CD14-positive monocyte (primary cell): ENCODE measurements around the gene ACRBP. TPM values are rescaled to one million over a fixed set of nuclear protein-coding genes. Genes with fewer than 3 reads are reported as not detected.

ENCODE experiments used
- DNase-seq, 3 donors: peaks; one replicate each; pipeline ENCODE4 v3.0.0-alpha.2; 2011 to 2022
- H2AFZ ChIP-seq: 2 replicates; pipeline ENCODE4 v1.6.0; 2012; ENCODE audit warnings: mild to moderate bottlenecking, low read depth, low read length, inconsistent platforms; ENCODE audit not compliant: insufficient read depth, poor library complexity, severe bottlenecking
- H3K27ac ChIP-seq, 2 donors: 1 replicate in 1 of 2; 2 replicates in 1 of 2; pipeline ENCODE4 v1.5.1; 2012 to 2013; ENCODE audit warnings: low read length in 2 of 2, control low read depth in 1 of 2, inconsistent platforms in 1 of 2, low read depth in 1 of 2, mild to moderate bottlenecking in 1 of 2
- H3K27me3 ChIP-seq, 2 donors: one replicate each; pipeline versions ENCODE4 v1.6.0 to v1.6.1; 2011 to 2013; ENCODE audit warnings: low read length in 2 of 2; ENCODE audit not compliant: control insufficient read depth in 2 of 2, insufficient read depth in 2 of 2
- H3K36me3 ChIP-seq, 2 donors: replicated peaks in 1 of 2; 1 replicate in 1 of 2; 2 replicates in 1 of 2; pipeline versions ENCODE4 v1.5.1 to v1.6.1; 2012 to 2013; ENCODE audit warnings: low read length in 2 of 2, control low read depth in 1 of 2, inconsistent platforms in 1 of 2, mild to moderate bottlenecking in 1 of 2; ENCODE audit not compliant: insufficient read depth in 2 of 2, control insufficient read depth in 1 of 2
- H3K4me1 ChIP-seq, 2 donors: 1 replicate in 1 of 2; 2 replicates in 1 of 2; pipeline versions ENCODE4 v1.5.1 to v1.6.1; 2012 to 2013; ENCODE audit warnings: low read length in 2 of 2, control low read depth in 1 of 2, inconsistent platforms in 1 of 2, mild to moderate bottlenecking in 1 of 2, moderate library complexity in 1 of 2; ENCODE audit not compliant: insufficient read depth in 2 of 2, control insufficient read depth in 1 of 2
- H3K4me2 ChIP-seq: replicated peaks from 2 replicates; pipeline ENCODE3; 2012; ENCODE audit warnings: low read length, moderate library complexity, mild to moderate bottlenecking; ENCODE audit not compliant: poor library complexity, severe bottlenecking; ENCODE audit errors: extremely low read depth
- H3K4me3 ChIP-seq, 3 experiments: fragments of 200-600 bp in 1 of 3; sonication (generic) in 1 of 3; replicated peaks in 1 of 3; 1 replicate in 2 of 3; 2 replicates in 1 of 3; pipeline ENCODE4 v1.5.1; 2011 to 2013; ENCODE audit warnings: low read length in 3 of 3, mild to moderate bottlenecking in 3 of 3, control low read depth in 2 of 3, low read depth in 2 of 3, inconsistent platforms in 1 of 3, moderate library complexity in 1 of 3
- H3K79me2 ChIP-seq: 2 replicates; pipeline ENCODE4 v1.6.0; 2012; ENCODE audit warnings: mild to moderate bottlenecking, control low read depth, inconsistent platforms, low read length, moderate library complexity; ENCODE audit not compliant: insufficient read depth
- H3K9ac ChIP-seq: 2 replicates; pipeline ENCODE4 v1.6.0; 2017; ENCODE audit warnings: low read length, mild to moderate bottlenecking; ENCODE audit not compliant: insufficient read depth, poor library complexity, severe bottlenecking
- H3K9me3 ChIP-seq, 2 donors: replicated peaks in 1 of 2; 1 replicate in 1 of 2; 2 replicates in 1 of 2; pipeline versions ENCODE4 v1.5.1 to v1.6.1; 2012 to 2013; ENCODE audit warnings: low read length in 2 of 2, control low read depth in 1 of 2; ENCODE audit not compliant: control insufficient read depth in 1 of 2, insufficient read depth in 1 of 2
- H4K20me1 ChIP-seq: 2 replicates; pipeline ENCODE4 v1.6.0; 2012; ENCODE audit warnings: mild to moderate bottlenecking, low read length, control low read depth, moderate library complexity; ENCODE audit not compliant: insufficient read depth
- H3K27ac Mint-ChIP-seq, 7 donors: one replicate each; pipeline ENCODE4 v1.8.0; 2020; ENCODE audit warnings: mild to moderate bottlenecking in 7 of 7, mixed read lengths in 7 of 7, moderate library complexity in 6 of 7, inconsistent platforms in 2 of 7
- H3K27me3 Mint-ChIP-seq, 3 donors: one replicate each; pipeline ENCODE4 v1.8.0; 2021 to 2022; ENCODE audit warnings: low read depth in 3 of 3, mild to moderate bottlenecking in 3 of 3, mixed read lengths in 3 of 3, moderate library complexity in 3 of 3, inconsistent platforms in 1 of 3
- H3K36me3 Mint-ChIP-seq, 2 donors: one replicate each; pipeline ENCODE4 v1.8.0; 2020; ENCODE audit warnings: mixed read lengths in 2 of 2, inconsistent platforms in 1 of 2, mild to moderate bottlenecking in 1 of 2
- H3K4me1 Mint-ChIP-seq: one replicate; pipeline ENCODE4 v1.8.0; 2020; ENCODE audit warnings: mild to moderate bottlenecking, mixed read lengths
- H3K4me3 Mint-ChIP-seq, 2 donors: one replicate each; pipeline ENCODE4 v1.8.0; 2020; ENCODE audit warnings: mild to moderate bottlenecking in 2 of 2, mixed read lengths in 2 of 2, moderate library complexity in 1 of 2
- H3K9me3 Mint-ChIP-seq, 7 donors: one replicate each; pipeline ENCODE4 v1.8.0; 2020 to 2022; ENCODE audit warnings: mixed read lengths in 7 of 7, mild to moderate bottlenecking in 6 of 7, moderate library complexity in 6 of 7, inconsistent platforms in 2 of 7
- WGBS: methylation state at CpG from one replicate; pipeline ENCODE4 v1.1.5; 2013; ENCODE audit warnings: missing lambda C conversion rate; ENCODE audit not compliant: insufficient coverage; 5-methylcytosine and 5-hydroxymethylcytosine counted together
- intact Hi-C, 2 donors: fragments of 100-400 bp; cut with micrococcal nuclease; formaldehyde crosslinking; loops; one replicate each; pipeline versions ENCODE4 v1.15.0 to v1.15.1; 2023
- polyA plus RNA-seq, 3 donors: library from polyadenylated mRNA; depleted of rRNA in 1 of 3; unstranded in 2 of 3; stranded (reverse) in 1 of 3; fragments of 300-500 nt in 2 of 3; fragments of >200 nt in 1 of 3; fragmentation: Illumina TruSeq in 2 of 3; gene quantifications; 1 replicate in 2 of 3; 2 replicates in 1 of 3; pipeline ENCODE4 v1.2.3, GENCODE V29; 2012 to 2021
- TF ChIP-seq, protein P1 (sequence below): fragments of 200-600 bp; IDR thresholded peaks from one replicate; pipeline ENCODE4 v1.8.0; 2022; ENCODE audit warnings: antibody characterized with exemption, mild to moderate bottlenecking

The ACRBP gene
- polyA plus RNA-seq, 3 donors = 10.2 to 28.3 (median 10.3) TPM

DNA sequence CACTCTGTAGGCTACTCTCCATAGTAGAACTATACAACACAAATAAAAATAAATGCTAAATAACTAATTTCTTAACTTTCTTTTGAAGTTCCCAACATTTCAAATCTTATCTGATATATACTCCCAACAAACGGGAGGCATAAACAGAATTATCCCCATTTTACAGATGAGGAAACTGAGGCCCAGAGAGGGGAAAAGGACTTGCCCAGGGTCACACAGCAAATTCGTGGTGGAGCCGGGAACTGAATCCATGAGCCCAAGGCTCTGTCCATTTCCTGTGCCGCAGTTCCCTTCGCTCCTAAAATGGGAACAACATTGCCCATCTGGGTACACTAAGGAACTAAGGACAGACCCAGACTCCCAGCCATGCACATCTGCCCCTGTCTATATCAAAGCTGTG lies 29.7 kb upstream of the ACRBP start:
- TF ChIP-seq, protein P1, sequence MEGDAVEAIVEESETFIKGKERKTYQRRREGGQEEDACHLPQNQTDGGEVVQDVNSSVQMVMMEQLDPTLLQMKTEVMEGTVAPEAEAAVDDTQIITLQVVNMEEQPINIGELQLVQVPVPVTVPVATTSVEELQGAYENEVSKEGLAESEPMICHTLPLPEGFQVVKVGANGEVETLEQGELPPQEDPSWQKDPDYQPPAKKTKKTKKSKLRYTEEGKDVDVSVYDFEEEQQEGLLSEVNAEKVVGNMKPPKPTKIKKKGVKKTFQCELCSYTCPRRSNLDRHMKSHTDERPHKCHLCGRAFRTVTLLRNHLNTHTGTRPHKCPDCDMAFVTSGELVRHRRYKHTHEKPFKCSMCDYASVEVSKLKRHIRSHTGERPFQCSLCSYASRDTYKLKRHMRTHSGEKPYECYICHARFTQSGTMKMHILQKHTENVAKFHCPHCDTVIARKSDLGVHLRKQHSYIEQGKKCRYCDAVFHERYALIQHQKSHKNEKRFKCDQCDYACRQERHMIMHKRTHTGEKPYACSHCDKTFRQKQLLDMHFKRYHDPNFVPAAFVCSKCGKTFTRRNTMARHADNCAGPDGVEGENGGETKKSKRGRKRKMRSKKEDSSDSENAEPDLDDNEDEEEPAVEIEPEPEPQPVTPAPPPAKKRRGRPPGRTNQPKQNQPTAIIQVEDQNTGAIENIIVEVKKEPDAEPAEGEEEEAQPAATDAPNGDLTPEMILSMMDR = no peak
- no peak overlapping the region for H3K4me3 Mint-ChIP-seq
- H3K36me3 Mint-ChIP-seq = peaks cover 73 to 91% of the 10 kb centered on the region in 2 donors
- no peak for DNase-seq
- peaks cover 56% of the 10 kb centered on the region for H4K20me1 ChIP-seq
- peaks cover 0 to 3% (median 0%) of the 10 kb centered on the region in 3 donors for H3K27me3 Mint-ChIP-seq
- H3K4me2 ChIP-seq = no peak overlapping the region
- H3K4me1 ChIP-seq = no peaks in the 10 kb centered on the region
- intact Hi-C loops = no loop called here
- no peak overlapping the region for H3K4me3 ChIP-seq
- H3K9me3 ChIP-seq = no peaks in the 10 kb centered on the region
- H3K9me3 Mint-ChIP-seq = no peaks in the 10 kb centered on the region
- WGBS = 93% methylated on average over 4 of the region's 5 CpGs
- peaks cover 85 to 100% of the 10 kb centered on the region in 2 donors for H3K36me3 ChIP-seq
- H3K4me1 Mint-ChIP-seq = peaks cover 5% of the 10 kb centered on the region
- H2AFZ ChIP-seq = no peak overlapping the region
- no peak overlapping the region for H3K9ac ChIP-seq
- no peak overlapping the region for H3K27ac ChIP-seq
- H3K27ac Mint-ChIP-seq = peak overlapping the region in 1 of 7 donors; percentile 59
- no peaks in the 10 kb centered on the region for H3K27me3 ChIP-seq
- peaks cover 42% of the 10 kb centered on the region for H3K79me2 ChIP-seq

DNA sequence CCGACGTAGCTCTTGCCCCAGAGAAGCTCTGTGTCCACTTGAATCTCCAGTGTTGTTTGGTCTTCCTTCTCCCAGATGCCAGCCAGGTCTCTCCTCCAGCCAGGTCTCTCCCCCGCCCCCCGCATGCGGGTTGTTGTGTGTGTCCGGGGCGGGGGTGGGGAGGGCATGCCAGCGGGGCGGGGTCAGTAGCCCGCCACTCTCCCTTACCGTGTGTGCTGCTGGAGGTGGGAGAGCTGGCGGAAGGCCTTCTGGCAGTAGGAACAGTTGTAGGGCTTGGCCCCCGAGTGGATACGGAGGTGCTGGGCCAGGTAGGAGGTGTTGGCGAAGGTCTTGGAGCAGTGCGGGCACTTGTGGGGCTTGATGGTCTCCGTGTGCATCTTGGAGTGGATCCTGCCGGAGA lies 24.9 kb upstream of the ACRBP start:
- no peak overlapping the region for H3K4me3 Mint-ChIP-seq
- Histone ChIP-seq H3K27me3 (no peaks in the 10 kb centered on the region), H4K20me1 (peaks cover 22% of the 10 kb centered on the region), H3K9ac (no peak overlapping the region), H3K79me2 (peaks cover 9% of the 10 kb centered on the region), H3K9me3 (no peaks in the 10 kb centered on the region), H3K4me1 (no peaks in the 10 kb centered on the region), H3K4me3 (no peak overlapping the region), H3K36me3 (peaks cover 98 to 100% of the 10 kb centered on the region in 2 donors), H2AFZ (no peak overlapping the region), H3K4me2 (no peak overlapping the region), H3K27ac (no peak overlapping the region)
- TF ChIP-seq, protein P1 = no peak
- H3K9me3 Mint-ChIP-seq = no peaks in the 10 kb centered on the region
- no peak overlapping the region for H3K27ac Mint-ChIP-seq
- 92% methylated on average over 11 of the region's 18 CpGs for WGBS
- H3K36me3 Mint-ChIP-seq = peaks cover 91 to 94% of the 10 kb centered on the region in 2 donors
- peaks cover 0 to 1% (median 0%) of the 10 kb centered on the region in 3 donors for H3K27me3 Mint-ChIP-seq
- intact Hi-C loops = no loop called here
- no peaks in the 10 kb centered on the region for H3K4me1 Mint-ChIP-seq
- no peak for DNase-seq
